Ovary (tissue), 9 donors: ENCODE data around the gene TMEM219. TPM values are rescaled to one million over a fixed set of nuclear protein-coding genes. Genes with fewer than 3 reads are reported as not detected.

Experiments used
- DNase-seq, 5 donors: peaks; one replicate each; pipeline ENCODE4 v3.0.0-alpha.2; 2019 to 2020
- H3K27ac ChIP-seq, 2 donors: fragments of 200-600 bp; one replicate each; pipeline versions ENCODE4 v1.5.1 to v1.8.0; 2019 to 2022
- H3K27me3 ChIP-seq: fragments of 200-600 bp; one replicate; pipeline ENCODE4 v1.8.0; 2022
- H3K36me3 ChIP-seq: fragments of 200-600 bp; sonication (generic); one replicate; pipeline ENCODE4 v1.5.1; 2019
- H3K4me1 ChIP-seq: one replicate; pipeline ENCODE4 v1.8.1; 2013; ENCODE audit warnings: mild to moderate bottlenecking, moderate library complexity; ENCODE audit not compliant: insufficient read depth
- H3K4me3 ChIP-seq: fragments of 200-600 bp; sonication (generic); one replicate; pipeline ENCODE4 v1.5.1; 2017
- H3K9me3 ChIP-seq, 2 donors: fragments of 200-600 bp in 1 of 2; sonication (generic) in 1 of 2; one replicate each; pipeline versions ENCODE4 v1.5.1 to v1.8.1; 2013 to 2019; ENCODE audit warnings: mild to moderate bottlenecking in 1 of 2, moderate library complexity in 1 of 2
- EP300 ChIP-seq: sonication (generic); formaldehyde crosslinking; IDR thresholded peaks from one replicate; pipeline ENCODE4 v1.6.1; 2017; ENCODE audit warnings: antibody characterized with exemption
- POLR2A ChIP-seq: fragments of 450-650 bp; IDR thresholded peaks from one replicate; pipeline ENCODE4 v1.6.1; 2017; ENCODE audit warnings: antibody characterized with exemption, mild to moderate bottlenecking, moderate library complexity
- WGBS, 3 donors: extraction: QIAGEN DNeasy Blood & Tissue Kit in 1 of 3; methylation state at CpG; one replicate each; pipeline versions ENCODE4 v1.1.5 to v1.1.7; 2013 to 2017; 5-methylcytosine and 5-hydroxymethylcytosine counted together
- intact Hi-C, 4 donors: fragments of 100-400 bp; cut with DNase I; formaldehyde crosslinking; loops; one replicate each; pipeline versions ENCODE4 v1.11.0 to v1.15.1; 2022 to 2023
- polyA plus RNA-seq, 2 donors: library from polyadenylated mRNA; stranded (reverse); fragments of 200-250 nt in 1 of 2; fragments of 350-450 nt in 1 of 2; fragmentation: Illumina TruSeq in 1 of 2; extraction: RNeasy Lipid Tissue Mini Kit (QIAGEN cat#74804) in 1 of 2; gene quantifications; one replicate each; pipeline ENCODE4 v1.2.3, GENCODE V29; 2013 to 2014
- total RNA-seq, 7 donors: library from RNA; depleted of rRNA in 2 of 7; stranded (reverse); fragments of >200 nt in 2 of 7; fragmentation: NEBNext Ultra II Directional in 3 of 7; extraction: Animal tissue kit (Norgen Biotek cat#: 25700) in 3 of 7; gene quantifications; one replicate each; pipeline versions ENCODE4 v1.1.0 to v1.2.4, GENCODE V29; 2016 to 2023
- TF ChIP-seq, protein P1 (sequence below), 3 donors: fragments of 450-650 bp in 2 of 3; fragments of 200-600 bp in 1 of 3; IDR thresholded peaks; one replicate each; pipeline versions ENCODE4 v1.5.1 to v1.8.0; 2016 to 2022; ENCODE audit warnings: antibody characterized with exemption in 3 of 3, mild to moderate bottlenecking in 1 of 3
- donor health status: DM: no; HTN: no; CAD: no; lungs with moderate emphysema.
- donor health status: DM: no; HTN: no; CAD: no.
- donor health status: Bipolar disorder and iron deficiency.
- donor health status: DM: yes; HTN: yes; CAD: no.
- donor health status: DM: no; HTN: no; CAD: no.
- donor health status: DM: yes; HTN: yes; CAD: no.

Gene TMEM219
- total and polyA plus RNA-seq, 9 donors, result 81.3 to 143 (median 87.4) TPM

DNA sequence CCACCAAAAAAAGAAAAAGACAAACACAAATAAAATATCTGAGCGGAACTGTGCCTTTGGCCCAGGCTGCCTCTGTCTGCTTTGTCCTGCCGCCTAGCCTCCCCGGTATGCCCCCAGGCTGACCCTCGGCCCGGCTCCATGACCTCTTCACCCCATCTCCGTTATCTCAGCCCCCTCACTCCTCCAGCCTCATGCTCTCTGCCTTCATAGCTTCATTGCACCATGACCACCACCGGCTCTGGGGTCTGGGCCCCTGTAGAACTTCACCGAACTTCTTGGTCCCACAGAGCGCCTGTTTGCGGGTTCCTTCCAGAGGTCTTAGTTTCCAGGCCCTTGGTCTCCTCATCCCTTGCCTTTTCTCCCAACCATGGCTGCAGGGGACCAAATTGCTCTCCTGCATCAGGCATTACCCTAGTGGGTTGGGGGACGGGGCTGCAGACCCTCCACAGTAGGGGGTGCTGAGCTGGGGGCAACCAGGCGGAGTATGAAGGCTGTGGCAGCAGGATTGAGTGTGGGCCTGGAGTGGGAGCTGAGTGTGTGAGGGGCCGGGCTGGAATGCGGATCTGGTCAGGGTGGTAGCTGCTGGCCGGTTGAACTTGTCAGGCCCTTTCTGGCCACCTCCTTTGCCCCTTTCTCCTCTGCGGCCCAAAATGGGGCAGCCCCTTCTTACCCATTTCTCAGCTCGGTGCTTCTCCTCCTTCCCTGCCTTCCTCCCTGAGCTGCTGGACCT, 26.6 kb downstream of the TMEM219 start:
- WGBS, 3 donors, result 77 to 82% (median 81%) methylated on average over 17 of the region's 17 CpGs
- intact Hi-C loops, result no loop called here
- H3K4me1 ChIP-seq, result no peaks in the 10 kb centered on the region
- no peak overlapping the region for H3K27ac ChIP-seq
- peak in 1 of 5 donors; percentile 23 for DNase-seq
- H3K9me3 ChIP-seq, result no peaks in the 10 kb centered on the region
- H3K4me3 ChIP-seq, result no peak overlapping the region
- no peaks in the 10 kb centered on the region for H3K36me3 ChIP-seq
- no peaks in the 10 kb centered on the region for H3K27me3 ChIP-seq
- TF ChIP-seq POLR2A (no peak), EP300 (no peak)
- TF ChIP-seq, protein P1, sequence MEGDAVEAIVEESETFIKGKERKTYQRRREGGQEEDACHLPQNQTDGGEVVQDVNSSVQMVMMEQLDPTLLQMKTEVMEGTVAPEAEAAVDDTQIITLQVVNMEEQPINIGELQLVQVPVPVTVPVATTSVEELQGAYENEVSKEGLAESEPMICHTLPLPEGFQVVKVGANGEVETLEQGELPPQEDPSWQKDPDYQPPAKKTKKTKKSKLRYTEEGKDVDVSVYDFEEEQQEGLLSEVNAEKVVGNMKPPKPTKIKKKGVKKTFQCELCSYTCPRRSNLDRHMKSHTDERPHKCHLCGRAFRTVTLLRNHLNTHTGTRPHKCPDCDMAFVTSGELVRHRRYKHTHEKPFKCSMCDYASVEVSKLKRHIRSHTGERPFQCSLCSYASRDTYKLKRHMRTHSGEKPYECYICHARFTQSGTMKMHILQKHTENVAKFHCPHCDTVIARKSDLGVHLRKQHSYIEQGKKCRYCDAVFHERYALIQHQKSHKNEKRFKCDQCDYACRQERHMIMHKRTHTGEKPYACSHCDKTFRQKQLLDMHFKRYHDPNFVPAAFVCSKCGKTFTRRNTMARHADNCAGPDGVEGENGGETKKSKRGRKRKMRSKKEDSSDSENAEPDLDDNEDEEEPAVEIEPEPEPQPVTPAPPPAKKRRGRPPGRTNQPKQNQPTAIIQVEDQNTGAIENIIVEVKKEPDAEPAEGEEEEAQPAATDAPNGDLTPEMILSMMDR (IDR thresholded peaks at IDR 0.05), result no peak

DNA sequence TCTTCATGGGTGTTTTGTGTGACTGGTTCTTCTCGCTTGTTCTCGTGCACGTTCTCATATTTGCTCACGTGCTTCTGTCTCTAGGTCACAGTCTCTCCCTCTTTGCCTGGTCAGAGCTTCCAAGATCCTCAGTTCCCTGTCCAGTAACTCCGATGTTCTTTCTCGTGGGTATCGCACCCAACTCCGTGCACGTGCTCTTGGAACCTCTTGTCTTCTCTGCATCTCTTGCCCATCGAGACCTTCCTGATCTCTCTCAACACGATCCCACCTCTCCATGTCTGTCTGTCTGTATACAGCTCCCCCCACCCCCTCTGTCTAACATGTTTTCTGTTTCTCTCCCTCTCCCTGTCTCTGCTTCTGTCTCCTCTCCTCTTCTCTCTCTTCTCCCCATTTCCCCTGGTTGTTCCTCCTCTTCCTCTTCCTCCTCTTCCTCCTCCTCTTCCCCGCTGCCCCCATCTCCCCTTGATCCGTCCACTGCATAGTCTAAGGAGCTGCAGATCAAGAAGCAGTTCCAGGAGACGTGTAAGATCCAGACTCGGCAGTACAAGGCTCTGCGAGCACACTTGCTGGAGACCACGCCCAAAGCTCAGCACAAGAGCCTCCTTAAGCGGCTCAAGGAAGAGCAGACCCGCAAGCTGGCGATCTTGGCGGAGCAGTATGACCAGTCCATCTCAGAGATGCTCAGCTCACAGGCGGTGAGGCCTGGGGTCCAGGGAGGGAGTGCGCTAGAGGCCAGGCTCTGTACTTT, 27.4 kb downstream of the TMEM219 start:
- Histone ChIP-seq H3K36me3 (no peaks in the 10 kb centered on the region), H3K27ac (no peak overlapping the region), H3K27me3 (no peaks in the 10 kb centered on the region), H3K4me1 (no peaks in the 10 kb centered on the region), H3K9me3 (no peaks in the 10 kb centered on the region), H3K4me3 (no peak overlapping the region)
- intact Hi-C loops, result no loop called here
- TF ChIP-seq EP300 (no peak), POLR2A (no peak)
- TF ChIP-seq, protein P1 (IDR thresholded peaks at IDR 0.05), result no peak
- DNase-seq, result no peak
- WGBS, 3 donors, result 79 to 82% (median 80%) methylated on average over 23 of the region's 23 CpGs

DNA sequence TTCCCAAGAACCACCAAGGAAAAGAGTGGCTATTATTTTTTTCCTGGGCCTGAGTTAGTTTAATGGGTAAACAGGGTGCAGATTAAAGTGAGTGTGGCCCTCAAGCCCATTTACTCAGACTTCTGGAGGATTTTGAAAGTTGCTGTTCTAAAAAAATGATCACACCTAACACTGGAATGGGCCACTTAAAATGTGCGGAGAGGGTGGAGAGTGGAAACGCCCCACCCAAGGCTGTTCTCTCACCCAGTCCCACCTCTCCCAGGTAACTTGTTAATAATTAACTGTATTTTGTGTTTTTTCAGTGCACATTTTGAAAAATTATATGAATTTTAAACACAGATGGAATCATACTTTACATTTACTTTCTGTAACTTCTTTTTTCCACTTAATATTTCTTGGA, 28.2 kb downstream of the TMEM219 start:
- no peaks in the 10 kb centered on the region for H3K36me3 ChIP-seq
- H3K9me3 ChIP-seq, result no peaks in the 10 kb centered on the region
- 90 to 95% (median 95%) methylated on average over 2 of the region's 2 CpGs for WGBS, 3 donors
- no peak overlapping the region for H3K4me3 ChIP-seq
- no peaks in the 10 kb centered on the region for H3K27me3 ChIP-seq
- TF ChIP-seq POLR2A (no peak), EP300 (no peak)
- TF ChIP-seq, protein P1 (IDR thresholded peaks at IDR 0.05), result no peak
- intact Hi-C loops, result no loop called here
- H3K27ac ChIP-seq, result no peak overlapping the region
- no peak for DNase-seq
- H3K4me1 ChIP-seq, result no peaks in the 10 kb centered on the region

DNA sequence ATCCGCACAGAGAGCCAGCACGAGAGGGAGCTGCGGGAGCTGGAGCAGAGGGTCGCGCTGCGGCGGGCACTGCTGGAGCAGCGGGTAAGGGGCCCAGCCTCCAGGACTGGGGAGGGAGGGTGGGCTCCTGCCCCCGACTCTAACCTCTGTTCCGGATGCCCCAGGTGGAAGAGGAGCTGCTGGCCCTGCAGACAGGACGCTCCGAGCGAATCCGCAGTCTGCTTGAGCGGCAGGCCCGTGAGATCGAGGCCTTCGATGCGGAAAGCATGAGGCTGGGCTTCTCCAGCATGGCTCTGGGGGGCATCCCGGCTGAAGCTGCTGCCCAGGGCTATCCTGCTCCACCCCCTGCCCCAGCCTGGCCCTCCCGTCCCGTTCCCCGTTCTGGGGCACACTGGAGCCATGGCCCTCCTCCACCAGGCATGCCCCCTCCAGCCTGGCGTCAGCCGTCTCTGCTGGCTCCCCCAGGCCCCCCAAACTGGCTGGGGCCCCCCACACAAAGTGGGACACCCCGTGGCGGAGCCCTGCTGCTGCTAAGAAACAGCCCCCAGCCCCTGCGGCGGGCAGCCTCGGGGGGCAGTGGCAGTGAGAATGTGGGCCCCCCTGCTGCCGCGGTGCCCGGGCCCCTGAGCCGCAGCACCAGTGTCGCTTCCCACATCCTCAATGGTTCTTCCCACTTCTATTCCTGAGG, 29.1 kb downstream of the TMEM219 start:
- Histone ChIP-seq H3K4me1 (no peaks in the 10 kb centered on the region), H3K9me3 (no peaks in the 10 kb centered on the region), H3K4me3 (no peak overlapping the region), H3K27ac (no peak overlapping the region), H3K36me3 (no peaks in the 10 kb centered on the region), H3K27me3 (no peaks in the 10 kb centered on the region)
- intact Hi-C loops, result no loop called here
- DNase-seq, result peak in 1 of 5 donors; percentile 38
- 82 to 88% (median 83%) methylated on average over 33 to 35 of the region's 35 CpGs for WGBS, 3 donors
- TF ChIP-seq EP300 (no peak), POLR2A (no peak)
- TF ChIP-seq, protein P1 (IDR thresholded peaks at IDR 0.05), result no peak
